Fibroblast of lung (primary cell): Measurements from ENCODE around the gene MAOA.

Experiments
- CTCF ChIP-seq, 2 donors: IDR thresholded peaks in 1 of 2; conservative IDR thresholded peaks in 1 of 2; 1 replicate in 1 of 2; 2 replicates in 1 of 2; pipeline ENCODE4 v1.5.1; 2011 to 2012; ENCODE audit warnings: low read length in 2 of 2, control low read depth in 1 of 2, inconsistent platforms in 1 of 2, low read depth in 1 of 2, mild to moderate bottlenecking in 1 of 2
- EZH2 ChIP-seq: IDR thresholded peaks from 2 replicates; pipeline ENCODE4 v1.5.1; 2012; ENCODE audit warnings: low read length, control low read depth, mild to moderate bottlenecking; ENCODE audit errors: missing control alignments

GRCh38 chrX:43664708-43665107 is 8.6 kb downstream of the MAOA start:
- TF ChIP-seq CTCF (conservative IDR thresholded peaks at IDR 0.05 in 1 of 2, IDR thresholded peaks at IDR 0.05 in 1 of 2; ENCODE audit: low read depth in 1 of 2, low read length in 2 of 2), result no peak
- TF ChIP-seq EZH2, result no peak
